Kidney (tissue), 14 donors: ENCODE measurements around the gene SMYD3. TPM values are rescaled to one million over a fixed set of nuclear protein-coding genes. Genes with fewer than 3 reads are reported as not detected.
A peak's percentile ranks its signal among the peaks of the same experiment; 100 is the strongest.

Source experiments
- DNase-seq, 5 donors: peaks; one replicate each; pipeline ENCODE4 v3.0.0-alpha.2; 2013 to 2020
- FAIRE-seq: peaks from 2 replicates; lab custom pipeline; 2012; peaks lifted over from hg19 to GRCh38; lab: Jason Lieb, UNC
- H3K27ac ChIP-seq, 2 donors: one replicate each; pipeline ENCODE4 v1.7.0; 2013; ENCODE audit warnings: low read depth in 2 of 2, low read length in 2 of 2, inconsistent platforms in 1 of 2
- H3K27me3 ChIP-seq: one replicate; pipeline ENCODE4 v1.7.1; 2013; ENCODE audit warnings: low read length, inconsistent platforms; ENCODE audit not compliant: control insufficient read depth, insufficient read depth
- H3K36me3 ChIP-seq, 3 donors: one replicate each; pipeline versions ENCODE4 v1.7.0 to v1.7.1; 2013; ENCODE audit warnings: low read length in 3 of 3, control low read depth in 1 of 3, inconsistent platforms in 1 of 3; ENCODE audit not compliant: insufficient read depth in 3 of 3, control insufficient read depth in 2 of 3
- H3K4me1 ChIP-seq, 3 donors: one replicate each; pipeline versions ENCODE4 v1.7.0 to v1.7.1; 2013; ENCODE audit warnings: low read length in 3 of 3, inconsistent platforms in 1 of 3, low read depth in 1 of 3; ENCODE audit not compliant: control insufficient read depth in 2 of 3, insufficient read depth in 2 of 3
- H3K4me3 ChIP-seq, 3 donors: one replicate each; pipeline versions ENCODE4 v1.7.0 to v1.8.1; 2013; ENCODE audit warnings: low read length in 3 of 3, control low read depth in 1 of 3, inconsistent platforms in 1 of 3
- H3K9ac ChIP-seq, 3 donors: one replicate each; pipeline versions ENCODE4 v1.7.0 to v1.7.1; 2013; ENCODE audit warnings: low read length in 3 of 3, control low read depth in 1 of 3, inconsistent platforms in 1 of 3
- H3K9me3 ChIP-seq, 3 donors: one replicate each; pipeline versions ENCODE4 v1.7.0 to v1.7.1; 2013; ENCODE audit warnings: low read length in 3 of 3, control low read depth in 1 of 3, inconsistent platforms in 1 of 3; ENCODE audit not compliant: control insufficient read depth in 2 of 3, insufficient read depth in 1 of 3
- CTCF ChIP-seq: IDR thresholded peaks from 3 replicates; pipeline ENCODE4 v1.5.1; 2012; ENCODE audit warnings: mild to moderate bottlenecking, moderate library complexity, borderline replicate concordance; ENCODE audit not compliant: insufficient read depth; ENCODE audit errors: extremely low read depth
- intact Hi-C: fragments of 100-400 bp; cut with DNase I; formaldehyde crosslinking; loops from one replicate; pipeline ENCODE4 v1.11.1; 2022
- polyA plus RNA-seq: library from polyadenylated mRNA; stranded (reverse); fragments of 350-450 nt; fragmentation: Illumina TruSeq; extraction: RNeasy Lipid Tissue Mini Kit (QIAGEN cat#74804); gene quantifications from one replicate; pipeline ENCODE4 v1.2.3, GENCODE V29; 2014; ENCODE audit warnings: low read depth, low replicate concordance; ENCODE audit not compliant: insufficient read depth
- total RNA-seq: library from RNA; stranded (reverse); fragmentation: NEBNext Ultra II Directional; extraction: Animal tissue kit (Norgen Biotek cat#: 25700); gene quantifications from one replicate; pipeline ENCODE4 v1.2.1, GENCODE V29; 2021
- donor health status: control.
- donor health status: control.
- donor health status: control.
- donor health status: control.
- donor health status: control.
- donor health status: DM: yes; HTN: yes; CAD: no.
- donor health status: Normal renal cell carcinoma (clear cell type).

Gene SMYD3
- total and polyA plus RNA-seq, 2 donors from 2014 or later, result 23.3 to 23.9 TPM

GRCh38 chr1:246039584-246039983 is 467.5 kb downstream of the SMYD3 start:
- Histone ChIP-seq H3K4me1 (no peaks in the 10 kb centered on the region), H3K36me3 (no peaks in the 10 kb centered on the region), H3K27ac (no peak overlapping the region), H3K4me3 (no peak overlapping the region), H3K9me3 (no peaks in the 10 kb centered on the region), H3K27me3 (no peaks in the 10 kb centered on the region), H3K9ac (no peak overlapping the region)
- TF ChIP-seq CTCF, result no peak
- intact Hi-C loops, result no loop called here
- no peak for DNase-seq
- FAIRE-seq, result no peak

- Histone ChIP-seq H3K4me1 (no peaks in the 10 kb centered on the region), H3K4me3 (no peak overlapping the region), H3K9me3 (no peaks in the 10 kb centered on the region), H3K36me3 (no peaks in the 10 kb centered on the region), H3K9ac (no peak overlapping the region), H3K27me3 (no peaks in the 10 kb centered on the region), H3K27ac (no peak overlapping the region)
- no peak for DNase-seq
- FAIRE-seq, result no peak
- intact Hi-C loops, result no loop called here
- TF ChIP-seq CTCF, result no peak
Measured at GRCh38 chr1:246037832-246038231, 469.2 kb downstream of the SMYD3 start.

- H3K9me3 ChIP-seq, result no peaks in the 10 kb centered on the region
- no peak overlapping the region for H3K9ac ChIP-seq
- no peaks in the 10 kb centered on the region for H3K27me3 ChIP-seq
- FAIRE-seq (no peak), DNase-seq (no peak)
- H3K27ac ChIP-seq, result no peak overlapping the region
- H3K36me3 ChIP-seq, result no peaks in the 10 kb centered on the region
- peaks cover 2 to 7% (median 5%) of the 10 kb centered on the region in 3 donors for H3K4me1 ChIP-seq
- intact Hi-C loops, result no loop called here
- H3K4me3 ChIP-seq, result no peak overlapping the region
- no peak for TF ChIP-seq CTCF
Measured at GRCh38 chr1:246036175-246036574, 470.9 kb downstream of the SMYD3 start.

GRCh38 chr1:246035060-246035541 is 472.0 kb downstream of the SMYD3 start:
- Histone ChIP-seq H3K4me3 (no peak overlapping the region), H3K9ac (no peak overlapping the region), H3K4me1 (peaks cover 2 to 7% (median 5%) of the 10 kb centered on the region in 3 donors), H3K9me3 (no peaks in the 10 kb centered on the region), H3K27me3 (no peaks in the 10 kb centered on the region), H3K27ac (no peak overlapping the region), H3K36me3 (no peaks in the 10 kb centered on the region)
- DNase-seq (peak in 4 of 5 donors; percentile 10 to 39 (median 14)), FAIRE-seq (no peak)
- no peak for TF ChIP-seq CTCF
- intact Hi-C loops, result no loop called here
